ENCODE results near the gene MYMX.
A peak's percentile ranks its signal among the peaks of the same experiment; 100 is the strongest.
"Not testable (repeated sequence)": the region's sequence is repeated elsewhere in the genome, so short reads cannot be mapped to it uniquely, and the experiment has no call there.

Gene MYMX

GRCh38 chr6:44221291-44221960 is 4.7 kb downstream of the MYMX start:
- DNase-seq: peak; percentile 84

GRCh38 chr6:44221961-44222335 is 5.2 kb downstream of the MYMX start:
- no peak for DNase-seq

GRCh38 chr6:44222486-44223318 is 6.0 kb downstream of the MYMX start:
- no peak for DNase-seq

- DNase-seq: peak; percentile 91
Observed at GRCh38 chr6:44223319-44224028, 6.7 kb downstream of the MYMX start, which contains the start of gene SLC29A1. SLC29A1 (plus strand) TSS chr6:44223595; CDS start chr6:44227314, 3,719 bp downstream.

GRCh38 chr6:44224029-44224964 is 7.6 kb downstream of the MYMX start:
- peak; percentile 77 for DNase-seq

GRCh38 chr6:44224965-44225305 is 8.2 kb downstream of the MYMX start:
- DNase-seq: no peak

- DNase-seq: no peak
Observed at GRCh38 chr6:44225579-44226325, 9.0 kb downstream of the MYMX start.

- no peak for DNase-seq
Observed at GRCh38 chr6:44226368-44227147, 9.8 kb downstream of the MYMX start.

GRCh38 chr6:44227148-44227793 is 10.5 kb downstream of the MYMX start:
- DNase-seq: no peak

GRCh38 chr6:44228031-44228430 is 11.3 kb downstream of the MYMX start:
- DNase-seq: no peak

GRCh38 chr6:44228433-44228832 is 11.7 kb downstream of the MYMX start:
- no peak for DNase-seq

GRCh38 chr6:44228836-44229235 is 12.1 kb downstream of the MYMX start:
- no peak for DNase-seq

- no peak for DNase-seq
Observed at GRCh38 chr6:44229376-44230033, 12.8 kb downstream of the MYMX start.

- no peak for DNase-seq
Observed at GRCh38 chr6:44230034-44230675, 13.4 kb downstream of the MYMX start.

- DNase-seq: not testable (repeated sequence)
Observed at GRCh38 chr6:44231426-44231825, 14.7 kb downstream of the MYMX start.

- no peak for DNase-seq
Observed at GRCh38 chr6:44232676-44233566, 16.2 kb downstream of the MYMX start.

GRCh38 chr6:44233567-44234100 is 16.9 kb downstream of the MYMX start:
- no peak for DNase-seq
